Fibroblast of skin of left quadriceps (primary cell): ENCODE measurements around the gene WDR48.

Experiments used
- DNase-seq, 2 experiments: peaks; one replicate each; pipeline ENCODE4 v3.0.0-alpha.2; 2013; ENCODE audit warnings: low read depth in 2 of 2

WDR48 gene

GRCh38 chr3:39064646-39065045 lies 12.8 kb downstream of the WDR48 start:
- peak in 1 of 2 experiments; percentile 10 for DNase-seq

GRCh38 chr3:39065197-39065596 lies 13.4 kb downstream of the WDR48 start:
- no peak for DNase-seq

- DNase-seq, result no peak
Measured at GRCh38 chr3:39067286-39067685, 15.5 kb downstream of the WDR48 start.

GRCh38 chr3:39068556-39068955 lies 16.7 kb downstream of the WDR48 start:
- no peak for DNase-seq

GRCh38 chr3:39075910-39076309 lies 24.1 kb downstream of the WDR48 start:
- no peak for DNase-seq

- no peak for DNase-seq
Measured at GRCh38 chr3:39079530-39079929, 27.7 kb downstream of the WDR48 start.

- no peak for DNase-seq
Measured at GRCh38 chr3:39080026-39080425, 28.2 kb downstream of the WDR48 start.

GRCh38 chr3:39082666-39083313 lies 31.0 kb downstream of the WDR48 start:
- DNase-seq, result no peak

GRCh38 chr3:39086144-39086543 lies 34.3 kb downstream of the WDR48 start:
- no peak for DNase-seq

- DNase-seq, result no peak
Measured at GRCh38 chr3:39088456-39088855, 36.6 kb downstream of the WDR48 start.

GRCh38 chr3:39088889-39089288 lies 37.1 kb downstream of the WDR48 start:
- no peak for DNase-seq

GRCh38 chr3:39090922-39091321 lies 39.1 kb downstream of the WDR48 start:
- no peak for DNase-seq

- no peak for DNase-seq
Measured at GRCh38 chr3:39094851-39095677, 43.2 kb downstream of the WDR48 start.

- DNase-seq, result no peak
Measured at GRCh38 chr3:39095778-39096177, 44.0 kb downstream of the WDR48 start.

GRCh38 chr3:39096775-39097174 lies 45.0 kb downstream of the WDR48 start:
- DNase-seq, result no peak

- DNase-seq, result no peak
Measured at GRCh38 chr3:39097716-39098472, 46.1 kb downstream of the WDR48 start.

GRCh38 chr3:39098473-39099000 lies 46.7 kb downstream of the WDR48 start:
- no peak for DNase-seq

GRCh38 chr3:39099242-39099641 lies 47.4 kb downstream of the WDR48 start:
- no peak for DNase-seq

- DNase-seq, result no peak
Measured at GRCh38 chr3:39099738-39100499, 48.1 kb downstream of the WDR48 start.

GRCh38 chr3:39100500-39100886 lies 48.7 kb downstream of the WDR48 start:
- no peak for DNase-seq

GRCh38 chr3:39101022-39101689 lies 49.3 kb downstream of the WDR48 start:
- no peak for DNase-seq
